Esophagus muscularis mucosa (tissue), 3 donors: ENCODE data around the gene WNT9A.

Experiments
- CTCF ChIP-seq, 3 experiments: fragments of 200-600 bp in 2 of 3; fragments of 450-650 bp in 1 of 3; sonication (generic) in 2 of 3; IDR thresholded peaks; one replicate each; pipeline ENCODE4 v1.5.1; 2017 to 2019; ENCODE audit warnings: antibody characterized with exemption in 3 of 3, mild to moderate bottlenecking in 2 of 3, moderate library complexity in 1 of 3
- POLR2A ChIP-seq: fragments of 450-650 bp; IDR thresholded peaks from one replicate; pipeline ENCODE4 v1.6.1; 2017; ENCODE audit warnings: antibody characterized with exemption, moderate library complexity, mild to moderate bottlenecking, low read depth

DNA sequence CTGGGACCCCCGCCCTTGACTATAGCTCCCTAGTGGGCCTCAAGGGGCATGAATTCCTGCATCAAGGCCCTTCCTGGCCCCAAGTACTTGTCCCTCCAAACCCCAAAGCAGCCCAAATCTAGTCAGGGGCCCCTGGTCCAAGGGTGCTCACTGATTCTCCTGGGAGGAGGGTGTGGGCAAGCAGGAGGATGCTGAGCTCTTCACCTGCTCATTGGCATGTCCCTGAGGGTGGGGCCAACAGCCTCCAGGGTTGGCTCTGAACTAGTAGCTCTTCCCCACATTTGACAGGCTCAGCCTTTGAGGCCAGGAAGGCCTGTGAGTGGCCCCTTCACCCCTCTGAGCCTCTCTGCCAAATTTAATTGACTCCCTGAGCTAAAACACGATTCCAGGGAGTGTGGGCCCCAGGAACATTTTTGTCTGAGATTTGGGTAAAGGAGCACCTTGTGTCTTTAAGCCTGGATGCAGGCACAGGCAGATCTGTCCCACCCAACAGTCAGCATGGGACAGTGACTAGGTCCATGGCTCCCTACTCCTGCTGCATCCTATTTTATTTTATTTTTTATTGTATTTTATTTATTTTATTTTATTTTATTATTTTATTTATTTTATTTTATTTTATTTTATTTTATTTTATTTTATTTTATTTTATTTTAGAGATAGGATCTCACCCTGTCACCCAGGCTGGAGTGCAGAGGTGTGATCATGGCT lies 11.0 kb upstream of the WNT9A start:
- TF ChIP-seq CTCF (IDR thresholded peaks at IDR 0.05) (no peak), POLR2A (no peak)
